Stimulated activated naive CD8-positive, alpha-beta T cell treated with anti-CD3 and anti-CD28 coated beads, Interleukin-15, amount 100 ng/mL, for 72 hours (primary cell): ENCODE measurements around the gene ZXDC.

Experiments
- ATAC-seq: fragments of 150-1000 bp; cut with Tn5 transposase; 2 replicates; pipeline ENCODE4 v1.10.0; 2021; ENCODE audit warnings: mild to moderate bottlenecking, moderate library complexity
- DNase-seq, 2 donors: peaks; one replicate each; pipeline ENCODE4 v3.0.0; 2021 to 2022
- H3K27ac Mint-ChIP-seq, 2 donors: one replicate each; pipeline ENCODE4 v1.8.0; 2022; ENCODE audit warnings: mild to moderate bottlenecking in 2 of 2, mixed read lengths in 2 of 2, moderate library complexity in 2 of 2
- H3K27me3 Mint-ChIP-seq: one replicate; pipeline ENCODE4 v1.8.0; 2022; ENCODE audit warnings: mixed read lengths
- H3K4me1 Mint-ChIP-seq: one replicate; pipeline ENCODE4 v1.8.0; 2022; ENCODE audit warnings: mild to moderate bottlenecking, mixed read lengths
- H3K4me3 Mint-ChIP-seq, 2 donors: one replicate each; pipeline ENCODE4 v1.8.0; 2022; ENCODE audit warnings: mild to moderate bottlenecking in 2 of 2, mixed read lengths in 2 of 2, moderate library complexity in 1 of 2
- H3K9me3 Mint-ChIP-seq, 2 donors: one replicate each; pipeline ENCODE4 v1.8.0; 2022; ENCODE audit warnings: mixed read lengths in 2 of 2

Gene ZXDC

DNA sequence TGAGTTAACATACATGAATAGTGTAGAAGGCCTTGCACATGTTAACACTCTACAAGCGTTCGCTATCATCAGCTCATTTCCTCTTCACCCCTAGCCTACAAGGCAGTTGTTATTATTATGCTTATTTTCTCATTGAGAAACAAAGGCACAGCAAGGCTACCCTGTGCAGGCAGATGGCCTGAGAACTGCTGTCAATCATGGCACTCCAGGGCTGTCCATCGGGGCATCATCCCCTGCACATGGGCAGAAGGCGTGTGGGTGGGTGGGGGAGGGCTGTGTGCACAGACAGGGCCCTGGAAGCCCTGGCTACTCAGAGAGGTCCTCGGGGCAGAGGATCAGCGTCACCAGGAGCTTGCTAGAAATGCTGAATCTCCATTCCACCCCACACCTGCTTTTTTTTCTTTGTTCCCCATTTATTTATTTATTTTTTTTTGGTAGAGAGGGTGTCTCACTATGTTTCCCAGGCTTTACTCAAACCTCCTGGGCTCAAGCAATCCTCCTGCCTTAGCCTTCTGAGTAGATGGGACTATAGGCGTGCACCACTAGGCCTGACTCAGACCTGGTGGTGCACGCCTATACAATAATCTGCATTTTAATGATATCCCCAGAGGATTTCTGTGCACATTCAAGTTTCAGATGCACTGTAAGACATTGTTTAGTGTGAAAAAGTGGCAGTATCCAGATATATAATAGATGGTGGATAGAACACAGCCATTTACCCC, 9.6 kb upstream of the ZXDC start:
- ATAC-seq (no peak), DNase-seq (no peak)
- H3K4me3 Mint-ChIP-seq: no peak overlapping the region
- H3K4me1 Mint-ChIP-seq: peaks cover 18% of the 10 kb centered on the region
- no peaks in the 10 kb centered on the region for H3K9me3 Mint-ChIP-seq
- H3K27me3 Mint-ChIP-seq: no peaks in the 10 kb centered on the region
- H3K27ac Mint-ChIP-seq: no peak overlapping the region

DNA sequence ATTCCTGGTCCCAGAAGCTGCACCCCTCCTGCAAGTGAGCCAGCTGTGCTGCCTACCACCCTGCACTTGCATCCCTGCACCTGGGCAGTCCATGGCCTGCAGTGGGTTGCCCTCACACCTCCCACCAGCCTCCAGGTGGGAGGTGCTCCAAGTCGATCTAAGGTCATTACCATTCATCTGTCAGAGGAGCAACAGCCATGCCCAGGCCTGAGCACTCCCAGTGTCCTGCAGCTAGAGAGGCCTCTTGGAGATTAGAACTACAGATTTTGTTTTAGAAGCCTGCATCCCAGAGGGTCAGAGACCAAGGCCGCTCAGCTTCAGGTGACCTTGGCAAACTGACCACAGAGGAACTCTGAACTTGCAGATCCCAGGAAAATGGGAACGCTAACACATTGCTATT, 9.0 kb upstream of the ZXDC start:
- Mint-ChIP-seq H3K4me3 (no peak overlapping the region), H3K27ac (no peak overlapping the region), H3K9me3 (no peaks in the 10 kb centered on the region), H3K4me1 (peaks cover 18% of the 10 kb centered on the region), H3K27me3 (no peaks in the 10 kb centered on the region)
- ATAC-seq (no peak), DNase-seq (no peak)

DNA sequence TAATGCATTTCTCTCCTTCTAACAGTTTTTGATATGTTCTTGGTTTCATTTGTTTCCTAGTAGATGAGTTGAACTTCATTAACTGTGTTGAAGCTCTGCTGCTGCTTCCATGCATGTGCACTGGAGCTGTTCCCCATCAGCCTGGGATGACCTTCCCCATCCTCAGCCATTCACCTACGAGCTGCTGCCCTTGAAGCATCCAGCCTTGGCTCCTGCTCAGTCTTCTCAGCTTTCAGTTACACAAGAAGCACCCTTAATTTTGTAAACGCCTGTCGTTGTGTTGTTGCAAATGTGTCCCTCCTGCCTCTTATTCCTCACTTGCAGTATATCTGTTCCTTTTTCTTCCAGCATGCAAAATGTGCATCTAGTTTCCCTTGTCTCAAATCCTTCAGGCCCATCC, 8.5 kb upstream of the ZXDC start:
- Mint-ChIP-seq H3K27ac (no peak overlapping the region), H3K4me1 (peaks cover 18% of the 10 kb centered on the region), H3K9me3 (no peaks in the 10 kb centered on the region), H3K27me3 (no peaks in the 10 kb centered on the region), H3K4me3 (no peak overlapping the region)
- DNase-seq: no peak
- ATAC-seq: no peak

DNA sequence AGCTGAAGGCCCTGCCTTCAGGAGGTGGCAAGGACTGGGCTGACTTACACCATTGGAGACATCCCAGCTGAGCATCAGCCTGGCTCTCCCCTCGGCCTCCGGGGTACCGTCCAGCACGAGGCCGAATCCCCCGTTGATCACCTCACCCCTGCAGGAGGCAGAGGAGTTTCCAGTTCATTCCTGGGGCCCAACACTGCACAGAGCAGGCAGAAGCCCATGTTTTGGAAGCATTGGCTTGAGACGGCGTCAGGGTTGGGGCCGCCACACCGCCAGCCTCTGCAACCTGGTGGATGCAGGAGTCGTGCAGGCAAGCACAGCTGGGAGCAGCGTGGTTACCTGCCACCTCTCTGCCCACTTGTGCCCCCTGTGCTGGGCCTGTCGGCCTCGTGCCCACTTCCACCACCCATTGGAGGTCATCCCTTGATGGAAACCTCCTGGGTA, 7.7 kb upstream of the ZXDC start:
- Mint-ChIP-seq H3K27me3 (no peaks in the 10 kb centered on the region), H3K4me1 (peaks cover 18% of the 10 kb centered on the region), H3K4me3 (no peak overlapping the region), H3K9me3 (no peaks in the 10 kb centered on the region), H3K27ac (no peak overlapping the region)
- DNase-seq (no peak), ATAC-seq (no peak)

DNA sequence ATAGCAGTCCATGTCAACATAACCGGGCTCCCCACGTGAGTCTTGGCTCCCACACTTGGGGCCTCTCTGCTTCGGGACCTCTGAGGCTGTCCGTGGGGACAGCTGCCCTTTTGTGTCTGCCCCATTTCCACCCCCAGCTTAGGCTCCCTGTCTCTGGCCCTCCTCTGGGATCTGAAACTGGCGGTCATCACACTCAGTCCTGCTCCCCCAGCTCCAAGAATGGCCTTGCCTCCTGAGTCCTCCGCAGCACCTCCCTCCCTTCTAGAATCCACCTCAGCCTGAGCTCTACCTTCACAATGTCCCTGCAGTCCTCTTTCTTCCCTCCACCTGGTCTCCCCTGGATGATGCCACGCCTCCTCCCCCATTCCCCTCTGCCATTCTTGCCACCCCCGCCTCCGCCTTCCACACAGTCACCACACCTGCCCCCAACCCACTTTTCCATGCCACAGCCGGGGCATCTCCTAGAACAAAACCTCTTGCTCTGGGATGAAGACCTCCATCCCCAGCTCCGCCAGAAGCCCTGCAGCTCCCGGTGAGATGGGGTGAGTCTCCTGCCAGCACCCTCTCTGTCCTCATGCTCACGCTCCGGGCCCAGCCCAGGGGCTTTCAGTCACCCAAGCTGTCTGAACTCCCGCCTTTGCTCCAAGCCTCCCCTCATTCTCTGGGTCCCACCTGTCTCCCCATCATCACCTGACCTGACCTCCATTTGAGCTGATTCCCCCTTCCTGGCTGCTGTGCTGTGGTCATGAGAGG, 7.0 kb upstream of the ZXDC start:
- Mint-ChIP-seq H3K27me3 (no peaks in the 10 kb centered on the region), H3K4me1 (peaks cover 16% of the 10 kb centered on the region), H3K4me3 (no peak overlapping the region), H3K27ac (no peak overlapping the region), H3K9me3 (no peaks in the 10 kb centered on the region)
- ATAC-seq (no peak), DNase-seq (no peak)

DNA sequence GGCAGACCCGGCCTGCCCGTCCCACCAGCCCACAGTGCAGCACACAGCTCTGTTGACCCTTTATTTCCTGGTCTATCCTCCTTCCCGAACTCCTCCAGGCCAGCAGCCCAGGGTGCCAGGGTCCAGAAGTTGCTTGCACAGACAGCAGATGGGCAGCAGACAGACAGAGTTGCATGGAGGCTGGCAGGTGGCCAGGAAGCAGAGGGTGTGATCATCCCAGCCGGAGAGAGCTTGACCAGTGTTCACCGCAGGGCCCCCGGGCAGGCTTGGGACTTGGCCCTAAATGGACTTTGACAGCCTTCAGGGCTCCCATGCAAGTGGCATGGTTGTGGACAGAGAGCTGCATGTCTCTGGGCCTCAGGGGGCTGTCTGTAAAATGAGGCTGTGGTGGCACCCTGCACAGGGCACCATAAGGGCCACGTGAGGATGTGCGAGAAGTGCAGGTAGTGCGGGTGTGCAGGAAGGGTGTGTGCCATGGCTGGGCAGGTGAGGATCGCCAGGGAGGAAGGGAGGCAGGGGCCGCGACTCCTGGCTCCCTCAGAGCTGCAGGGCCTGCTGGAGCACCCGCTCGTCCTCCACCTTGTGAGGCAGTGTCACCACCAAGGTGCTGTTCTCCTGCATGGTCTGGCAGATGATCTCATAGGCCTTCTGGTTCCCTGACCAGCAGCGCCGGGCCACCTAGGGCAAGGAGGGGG, 6.3 kb upstream of the ZXDC start:
- no peak for ATAC-seq

DNA sequence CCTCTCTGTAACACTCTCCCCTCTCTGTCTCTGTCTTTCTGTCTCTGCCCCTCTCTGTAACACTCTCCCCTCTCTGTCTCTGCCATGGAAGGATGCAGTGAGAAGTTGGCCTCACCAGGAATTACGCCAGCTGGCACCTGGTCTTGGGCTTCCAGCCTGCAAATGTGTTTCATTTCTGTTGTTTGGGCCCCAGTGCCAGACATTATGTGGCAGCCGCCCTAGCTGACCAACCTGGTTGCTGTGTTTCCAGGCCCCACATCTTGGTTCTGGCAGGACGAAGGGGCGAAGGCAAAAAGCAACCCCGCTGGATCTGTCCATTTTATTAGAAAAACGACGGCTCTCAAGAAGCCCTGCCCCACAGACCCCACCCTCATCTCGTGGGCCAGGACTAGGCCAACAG, 5.2 kb upstream of the ZXDC start:
- ATAC-seq: no peak
- no peaks in the 10 kb centered on the region for H3K27me3 Mint-ChIP-seq
- H3K27ac Mint-ChIP-seq: peak overlapping the region in 1 of 2 donors; percentile 23
- H3K9me3 Mint-ChIP-seq: no peaks in the 10 kb centered on the region
- H3K4me3 Mint-ChIP-seq: no peak overlapping the region
- peaks cover 10% of the 10 kb centered on the region for H3K4me1 Mint-ChIP-seq
- DNase-seq: no peak

More for the DNA sequence above, 6.3 kb upstream of the ZXDC start:
- Mint-ChIP-seq H3K27ac (peak overlapping the region in 1 of 2 donors; percentile 35), H3K4me3 (no peak overlapping the region), H3K9me3 (no peaks in the 10 kb centered on the region), H3K4me1 (peaks cover 13% of the 10 kb centered on the region), H3K27me3 (no peaks in the 10 kb centered on the region)
- DNase-seq: no peak

DNA sequence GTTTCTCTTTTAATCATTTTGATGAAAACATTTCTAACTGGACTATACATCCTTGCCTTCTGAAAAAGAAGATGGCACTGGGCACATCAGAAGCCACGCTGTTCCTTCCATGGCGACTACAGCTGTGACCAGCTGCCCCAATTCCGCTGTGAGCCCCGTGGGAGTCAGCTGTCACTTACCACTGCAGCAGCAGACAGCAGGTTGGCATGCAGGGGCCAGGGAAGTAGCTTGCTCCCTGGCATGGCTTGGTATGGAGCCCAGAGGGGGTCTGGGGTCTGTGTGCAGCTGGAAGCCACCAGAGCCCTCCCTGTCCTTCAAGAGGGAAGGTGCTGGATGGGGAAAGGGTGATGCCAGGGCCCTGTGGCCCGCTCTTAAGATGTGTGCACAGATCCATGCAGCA, 4.5 kb upstream of the ZXDC start:
- H3K4me3 Mint-ChIP-seq: no peak overlapping the region
- no peak for ATAC-seq
- no peaks in the 10 kb centered on the region for H3K27me3 Mint-ChIP-seq
- no peaks in the 10 kb centered on the region for H3K9me3 Mint-ChIP-seq
- peaks cover 10% of the 10 kb centered on the region for H3K4me1 Mint-ChIP-seq
- DNase-seq: no peak
- H3K27ac Mint-ChIP-seq: no peak overlapping the region

DNA sequence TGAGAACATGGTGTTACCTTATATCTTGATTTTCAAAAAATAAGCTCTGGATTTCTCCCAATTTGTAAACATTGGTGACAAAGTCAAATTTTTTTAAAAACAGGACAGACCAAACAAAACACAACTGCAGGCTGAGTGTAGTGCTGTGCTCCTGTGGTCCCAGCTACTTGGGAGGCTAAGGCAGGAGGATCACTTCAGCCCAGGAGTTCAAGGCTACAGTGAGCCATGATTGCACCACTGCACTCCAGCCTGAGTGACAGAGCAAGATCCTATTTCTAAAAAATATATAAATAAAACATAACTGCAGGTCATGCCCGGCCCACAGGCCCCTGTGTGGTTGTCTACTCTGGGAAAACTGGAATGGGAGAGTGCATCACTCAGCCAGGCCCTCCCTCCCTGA, 4.0 kb upstream of the ZXDC start:
- ATAC-seq (no peak), DNase-seq (no peak)
- H3K9me3 Mint-ChIP-seq: no peaks in the 10 kb centered on the region
- peaks cover 12% of the 10 kb centered on the region for H3K4me1 Mint-ChIP-seq
- no peak overlapping the region for H3K4me3 Mint-ChIP-seq
- no peak overlapping the region for H3K27ac Mint-ChIP-seq
- no peaks in the 10 kb centered on the region for H3K27me3 Mint-ChIP-seq

DNA sequence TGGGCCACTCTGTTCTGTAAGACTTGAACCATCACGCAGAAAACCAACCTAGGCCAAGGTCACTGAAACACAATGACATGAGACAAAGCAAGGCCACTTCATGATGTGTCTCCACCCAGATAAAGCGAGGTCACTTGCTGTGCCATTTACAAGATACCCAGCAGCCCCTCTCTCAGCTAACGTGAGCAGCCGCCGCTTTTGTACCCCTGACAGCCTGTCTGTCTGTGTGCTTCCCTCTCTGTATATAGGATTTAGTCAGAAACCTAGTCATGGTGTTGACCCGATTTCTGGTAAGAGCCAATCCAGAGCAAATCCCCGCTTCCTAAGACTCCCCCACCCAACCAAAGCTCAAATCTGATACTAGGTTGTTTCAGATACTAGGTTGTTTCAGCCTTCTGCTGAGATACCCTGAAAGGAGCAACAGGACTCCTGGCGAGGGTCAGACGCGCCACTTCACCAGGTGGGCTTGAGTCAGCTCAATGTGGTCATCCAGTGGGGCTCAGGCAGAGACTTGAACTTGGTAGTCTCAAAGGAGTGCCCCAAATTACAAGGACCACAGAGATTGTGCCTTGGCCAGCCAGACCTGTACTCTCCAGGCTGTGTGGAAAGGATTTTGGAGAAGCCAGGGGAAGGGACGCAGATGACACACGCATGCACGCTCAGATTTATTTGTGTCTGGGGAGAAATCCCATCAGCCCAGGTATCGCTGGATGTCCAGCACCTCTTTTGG, 3.1 kb upstream of the ZXDC start:
- Mint-ChIP-seq H3K27ac (no peak overlapping the region), H3K9me3 (no peaks in the 10 kb centered on the region), H3K4me1 (peaks cover 21% of the 10 kb centered on the region), H3K27me3 (no peaks in the 10 kb centered on the region), H3K4me3 (no peak overlapping the region)
- DNase-seq (no peak), ATAC-seq (no peak)

DNA sequence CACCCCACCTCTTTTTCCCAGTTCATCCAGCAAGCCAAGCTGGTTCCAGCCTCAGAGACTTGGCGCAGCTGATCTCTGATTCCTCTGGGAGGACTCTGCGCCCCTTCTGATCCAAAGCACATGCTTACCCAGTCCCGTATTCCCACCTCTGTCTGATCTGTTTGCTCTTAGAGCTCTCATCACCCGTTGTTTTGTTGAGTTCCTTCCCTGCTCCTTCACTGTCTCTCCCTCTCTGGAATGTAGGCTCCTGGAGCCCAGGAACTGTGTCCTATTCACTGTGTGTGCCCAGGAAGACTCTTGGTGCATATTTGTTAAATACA, 1.3 kb upstream of the ZXDC start:
- DNase-seq (no peak), ATAC-seq (no peak)
- Mint-ChIP-seq H3K4me1 (peaks cover 38% of the 10 kb centered on the region), H3K27me3 (no peaks in the 10 kb centered on the region), H3K27ac (no peak overlapping the region), H3K4me3 (peak overlapping the region; percentile 60 to 82), H3K9me3 (no peaks in the 10 kb centered on the region)

DNA sequence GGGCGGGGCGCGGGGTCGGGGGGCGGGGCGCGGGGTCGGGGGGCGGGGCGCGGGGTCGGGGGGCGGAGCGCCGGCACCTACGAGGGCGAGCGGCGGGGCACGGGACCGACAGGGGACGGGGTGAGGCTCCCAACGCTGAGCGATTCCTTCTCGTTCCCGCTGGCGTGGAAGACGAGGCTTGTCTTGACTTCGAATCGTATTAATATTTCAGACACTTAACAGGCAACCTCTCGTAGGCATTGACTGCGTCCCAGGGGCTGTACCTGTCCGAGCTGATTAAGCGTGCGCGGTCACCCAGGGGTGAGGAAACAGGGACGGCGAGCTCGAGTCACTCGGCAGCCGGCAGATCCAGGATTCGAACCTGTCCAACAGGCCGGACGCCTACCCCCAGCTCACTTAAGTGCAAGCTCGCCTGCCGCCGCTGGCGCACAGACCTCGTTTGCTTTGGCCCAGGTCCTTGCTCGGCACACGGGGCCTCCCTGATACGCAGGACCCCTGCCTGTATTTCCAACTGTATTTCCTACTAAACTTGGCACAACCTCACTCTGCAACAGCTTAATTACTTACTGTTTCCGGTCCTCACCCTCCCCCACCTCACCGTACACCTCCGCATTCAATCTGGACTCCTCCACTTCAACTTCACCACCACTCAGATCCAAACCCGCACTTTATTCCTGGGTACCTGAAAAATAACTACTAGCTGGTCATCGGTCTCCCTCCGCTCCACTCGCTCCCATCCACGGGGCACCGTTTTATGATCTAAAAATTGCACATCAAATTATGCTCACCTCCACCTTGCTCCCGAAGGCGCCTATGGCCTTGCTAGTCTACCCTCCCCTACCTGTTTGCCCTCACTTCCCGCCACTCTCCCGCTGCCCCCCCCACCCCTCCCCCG, 722 bp upstream of the ZXDC start:
- DNase-seq (peak in 1 of 2 donors; percentile 60), ATAC-seq (peak; percentile 43)
- peak overlapping the region in 1 of 2 donors; percentile 92 for H3K27ac Mint-ChIP-seq
- H3K4me1 Mint-ChIP-seq: peaks cover 39% of the 10 kb centered on the region
- H3K4me3 Mint-ChIP-seq: peak overlapping the region; percentile 82 to 84
- no peaks in the 10 kb centered on the region for H3K9me3 Mint-ChIP-seq
- no peaks in the 10 kb centered on the region for H3K27me3 Mint-ChIP-seq

DNA sequence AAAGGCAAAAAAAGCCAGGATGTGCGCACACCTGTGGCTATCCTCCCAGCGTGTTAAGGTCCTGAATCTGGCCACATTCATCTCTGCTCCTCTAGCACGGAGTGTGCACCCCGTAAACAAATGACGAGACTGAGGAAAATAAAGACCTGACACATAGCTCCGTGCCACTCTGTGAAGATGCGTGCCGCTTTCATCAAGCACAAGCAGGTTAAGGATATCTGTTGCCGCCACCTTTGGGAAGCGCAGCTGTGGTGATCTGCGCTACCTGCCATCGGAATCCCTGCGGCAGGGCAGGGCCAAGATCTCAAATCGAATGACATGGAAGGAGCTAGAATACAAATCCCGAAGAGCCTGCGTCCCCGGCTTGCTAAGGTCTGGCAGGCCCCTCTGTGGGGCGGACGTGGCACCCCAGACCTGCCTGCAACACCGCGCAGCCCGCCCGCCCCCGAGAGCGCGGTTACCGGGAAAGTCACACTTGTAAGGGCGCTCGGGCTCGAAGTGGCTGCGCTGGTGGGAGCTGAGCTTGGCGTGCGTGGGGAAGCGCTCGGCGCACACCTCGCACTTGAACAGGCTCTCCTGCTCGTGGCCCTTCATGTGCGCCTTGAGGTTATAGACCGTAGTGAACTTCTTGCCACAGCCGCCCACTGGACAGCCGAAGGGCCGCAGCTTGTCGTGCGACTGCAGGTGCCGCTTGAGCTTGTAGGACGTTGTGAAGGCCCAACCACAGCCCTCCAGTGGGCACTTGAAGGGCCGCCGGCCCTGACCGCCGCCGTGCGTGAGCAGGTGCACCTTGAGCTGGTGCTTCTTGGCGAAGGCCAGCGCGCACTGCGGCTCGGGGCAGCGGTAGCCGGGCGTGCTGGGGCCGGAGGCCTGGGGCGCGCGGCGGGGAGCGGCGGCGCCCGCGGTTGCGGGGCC, 936 bp downstream of the ZXDC start:
- H3K9me3 Mint-ChIP-seq: no peaks in the 10 kb centered on the region

More for the DNA sequence above, 936 bp downstream of the ZXDC start:
- H3K27ac Mint-ChIP-seq: peak overlapping the region; percentile 92 to 93
- DNase-seq (peak; percentile 45 to 56), ATAC-seq (peak; percentile 6)
- H3K4me3 Mint-ChIP-seq: peak overlapping the region; percentile 63 to 73
- no peaks in the 10 kb centered on the region for H3K27me3 Mint-ChIP-seq
- peaks cover 44% of the 10 kb centered on the region for H3K4me1 Mint-ChIP-seq
